GM03348 (cell line): ENCODE results near the gene DCBLD2.
A peak's percentile ranks its signal among the peaks of the same experiment; 100 is the strongest.

Experiments
- DNase-seq: peaks from one replicate; pipeline ENCODE4 v3.0.0; 2012; ENCODE audit warnings: low spot score

The DCBLD2 gene

GRCh38 chr3:98791341-98792325, 109.9 kb downstream of the DCBLD2 start:
- no peak for DNase-seq

GRCh38 chr3:98788651-98789050, 112.8 kb downstream of the DCBLD2 start:
- no peak for DNase-seq

GRCh38 chr3:98787181-98787580, 114.3 kb downstream of the DCBLD2 start:
- no peak for DNase-seq

GRCh38 chr3:98786364-98787006, 115.0 kb downstream of the DCBLD2 start:
- DNase-seq, result peak; percentile 21

- peak; percentile 71 for DNase-seq
These were observed 116.6 kb downstream of the DCBLD2 start for GRCh38 chr3:98784666-98785600.

GRCh38 chr3:98784042-98784441, 117.5 kb downstream of the DCBLD2 start:
- DNase-seq, result no peak

GRCh38 chr3:98782824-98783500, 118.5 kb downstream of the DCBLD2 start:
- no peak for DNase-seq

- no peak for DNase-seq
These were observed 121.2 kb downstream of the DCBLD2 start for GRCh38 chr3:98780343-98780742.

GRCh38 chr3:98779541-98780335, 121.8 kb downstream of the DCBLD2 start:
- DNase-seq, result no peak

- peak; percentile 63 for DNase-seq
These were observed 122.6 kb downstream of the DCBLD2 start for GRCh38 chr3:98778852-98779413.

GRCh38 chr3:98778383-98778782, 123.1 kb downstream of the DCBLD2 start:
- DNase-seq, result no peak

- DNase-seq, result peak; percentile 52
These were observed 123.7 kb downstream of the DCBLD2 start for GRCh38 chr3:98777801-98778220.

- no peak for DNase-seq
These were observed 124.2 kb downstream of the DCBLD2 start for GRCh38 chr3:98777286-98777685.

- no peak for DNase-seq
These were observed 125.4 kb downstream of the DCBLD2 start for GRCh38 chr3:98776140-98776493.

- no peak for DNase-seq
These were observed 125.9 kb downstream of the DCBLD2 start for GRCh38 chr3:98775459-98776139.

GRCh38 chr3:98772022-98772421, 129.5 kb downstream of the DCBLD2 start:
- no peak for DNase-seq

- no peak for DNase-seq
These were observed 131.0 kb downstream of the DCBLD2 start for GRCh38 chr3:98770261-98771039.

GRCh38 chr3:98769448-98769847, 132.0 kb downstream of the DCBLD2 start:
- no peak for DNase-seq

- DNase-seq, result no peak
These were observed 132.5 kb downstream of the DCBLD2 start for GRCh38 chr3:98768961-98769360.
